Heart right ventricle (tissue), 16 donors: ENCODE data around the gene SLMAP. TPM values are rescaled to one million over a fixed set of nuclear protein-coding genes. Genes with fewer than 3 reads are reported as not detected.

ENCODE experiments used
- ATAC-seq, 8 donors: fragments of 200-7000 bp; cut with Tn5 transposase; one replicate each; pipeline ENCODE4 v1.9.1; 2020; ENCODE audit warnings: mild to moderate bottlenecking in 8 of 8, moderate library complexity in 8 of 8, moderate number of reproducible peaks in 1 of 8
- DNase-seq, 2 donors: peaks; one replicate each; pipeline ENCODE4 v3.0.0-alpha.2; 2020
- H3K27ac ChIP-seq, 10 donors: fragments of 200-600 bp; sonication (generic) in 2 of 10; one replicate each; pipeline versions ENCODE4 v1.5.0 to v1.8.0; 2020 to 2022; ENCODE audit warnings: mild to moderate bottlenecking in 3 of 10
- H3K27me3 ChIP-seq, 7 donors: fragments of 200-600 bp; one replicate each; pipeline ENCODE4 v1.8.0; 2021 to 2022; ENCODE audit warnings: mild to moderate bottlenecking in 2 of 7
- H3K36me3 ChIP-seq, 9 donors: fragments of 200-600 bp; sonication (generic) in 1 of 9; one replicate each; pipeline versions ENCODE4 v1.5.0 to v1.8.0; 2020 to 2022; ENCODE audit warnings: mild to moderate bottlenecking in 2 of 9
- H3K4me1 ChIP-seq, 9 donors: fragments of 200-600 bp; sonication (generic) in 1 of 9; one replicate each; pipeline versions ENCODE4 v1.5.0 to v1.8.0; 2020 to 2022; ENCODE audit warnings: mild to moderate bottlenecking in 4 of 9
- H3K4me3 ChIP-seq, 10 donors: fragments of 200-600 bp; sonication (generic) in 2 of 10; one replicate each; pipeline versions ENCODE4 v1.5.0 to v1.8.0; 2020 to 2022; ENCODE audit warnings: mild to moderate bottlenecking in 7 of 10, moderate library complexity in 2 of 10
- H3K9me3 ChIP-seq, 11 donors: fragments of 200-600 bp in 10 of 11; sonication (generic) in 2 of 11; one replicate each; pipeline versions ENCODE4 v1.5.0 to v1.8.0; 2013 to 2022; ENCODE audit warnings: mild to moderate bottlenecking in 2 of 11, control low read depth in 1 of 11, moderate library complexity in 1 of 11
- CTCF ChIP-seq, 9 donors: fragments of 200-600 bp; sonication (generic) in 2 of 9; IDR thresholded peaks; one replicate each; pipeline versions ENCODE4 v1.5.0 to v1.8.0; 2021 to 2022; ENCODE audit warnings: antibody characterized with exemption in 9 of 9, mild to moderate bottlenecking in 5 of 9, moderate library complexity in 1 of 9
- WGBS, 2 donors: extraction: QIAGEN DNeasy Blood & Tissue Kit; methylation state at CpG; one replicate each; pipeline ENCODE4 v1.1.7; 2013; ENCODE audit warnings: inconsistent platforms in 1 of 2; 5-methylcytosine and 5-hydroxymethylcytosine counted together
- intact Hi-C, 10 donors: fragments of 100-400 bp; cut with DNase I; formaldehyde crosslinking; loops; one replicate each; pipeline versions ENCODE4 v1.11.1 to v1.14.2; 2022
- polyA plus RNA-seq, 2 donors: library from polyadenylated mRNA; stranded (reverse); fragments of 200-250 nt; gene quantifications; one replicate each; pipeline ENCODE4 v1.2.3, GENCODE V29; 2013
- total RNA-seq, 10 donors: library from RNA; stranded (reverse); fragmentation: NEBNext Ultra II Directional in 3 of 10; extraction: Animal tissue kit (Norgen Biotek cat#: 25700) in 3 of 10; gene quantifications; one replicate each; pipeline versions ENCODE4 v1.2.1 to v1.2.4, GENCODE V29; 2021 to 2023
- donor health status: Arrhythmogenic right ventricular cardiomyopathy.
- donor health status: ischemic (EF 13 %, LVEDD 7.1; RV severe dilation, severe dysfunction).
- donor health status: healthy with polysubstance abuse.
- donor health status: DM: no; HTN: yes; CAD: no.
- donor health status: DM: no; HTN: no; CAD: no.
- donor health status: ischemic (EF 25% LVEDD 6.9; RV normal size, moderate dysfunction).
- donor health status: ischemic (EF 25% LVEDD 5.7; RV mildly dilated, moderate dysfunction).
- donor health status: healthy.
- donor health status: DM: yes; HTN: yes; CAD: no.
- donor health status: Ischemic cardiomyopathy.
- donor health status: ischemic (EF 35%, LVEDD 5.7; RV mildly dilated, moderate dysfunction).
- donor health status: nonischemic (EF 11% LVEDD 7.7; RV severe dilation, severe dysfunction).
- donor health status: DM: yes; HTN: yes; CAD: no.
- donor health status: PGD.
- donor health status: ischemic (EF 29% LVEDD 5.4; RV normal size, mild dysfunction).
- donor health status: nonischemic (EF 23%, LVEDD 6.1; RV moderate dilation, normal function).

Gene SLMAP
- total and polyA plus RNA-seq, 12 donors, result 65.8 to 724 (median 341) TPM

- no peaks in the 10 kb centered on the region for H3K9me3 ChIP-seq
- no peaks in the 10 kb centered on the region for H3K36me3 ChIP-seq
- no peak overlapping the region for H3K27ac ChIP-seq
- H3K4me3 ChIP-seq, result no peak overlapping the region
- no peak for TF ChIP-seq CTCF (IDR thresholded peaks at IDR 0.05)
- peaks cover 4 to 41% (median 16%) of the 10 kb centered on the region in 9 donors for H3K4me1 ChIP-seq
- intact Hi-C loops, result no loop called here
- DNase-seq (no peak), ATAC-seq (peak in 1 of 8 donors; percentile 37)
- WGBS, 2 donors, result 80 to 82% methylated on average over 3 of the region's 3 CpGs
- no peaks in the 10 kb centered on the region for H3K27me3 ChIP-seq
Observed at GRCh38 chr3:57788624-57789018, 32.5 kb downstream of the SLMAP start.

- no peak for TF ChIP-seq CTCF (IDR thresholded peaks at IDR 0.05)
- H3K27me3 ChIP-seq, result no peaks in the 10 kb centered on the region
- no peak for ATAC-seq
- H3K27ac ChIP-seq, result peak overlapping the region in 1 of 10 donors; percentile 37
- 90% methylated on average over 2 of the region's 2 CpGs for WGBS, 2 donors
- no peaks in the 10 kb centered on the region for H3K9me3 ChIP-seq
- H3K36me3 ChIP-seq, result no peaks in the 10 kb centered on the region
- no peak for DNase-seq
- intact Hi-C loops, result no loop called here
- peaks cover 7 to 47% (median 18%) of the 10 kb centered on the region in 9 donors for H3K4me1 ChIP-seq
- H3K4me3 ChIP-seq, result no peak overlapping the region
Observed at GRCh38 chr3:57791245-57791644, 35.1 kb downstream of the SLMAP start.

GRCh38 chr3:57792198-57792597 lies 36.1 kb downstream of the SLMAP start:
- Histone ChIP-seq H3K27me3 (no peaks in the 10 kb centered on the region), H3K9me3 (no peaks in the 10 kb centered on the region), H3K36me3 (no peaks in the 10 kb centered on the region), H3K4me3 (no peak overlapping the region), H3K4me1 (peaks cover 7 to 49% (median 23%) of the 10 kb centered on the region in 9 donors), H3K27ac (peak overlapping the region in 1 of 10 donors; percentile 37)
- intact Hi-C loops, result no loop called here
- no peak for ATAC-seq
- no peak for DNase-seq
- WGBS, 2 donors, result 88 to 98% methylated on average over 1 of the region's 1 CpG
- TF ChIP-seq CTCF (IDR thresholded peaks at IDR 0.05), result no peak

GRCh38 chr3:57793737-57794187 lies 37.7 kb downstream of the SLMAP start:
- H3K27me3 ChIP-seq, result no peaks in the 10 kb centered on the region
- DNase-seq (no peak), ATAC-seq (no peak)
- peaks cover 3 to 45% (median 26%) of the 10 kb centered on the region in 9 donors for H3K4me1 ChIP-seq
- H3K36me3 ChIP-seq, result no peaks in the 10 kb centered on the region
- H3K4me3 ChIP-seq, result no peak overlapping the region
- WGBS, 2 donors, result 91 to 92% methylated on average over 4 of the region's 4 CpGs
- TF ChIP-seq CTCF (IDR thresholded peaks at IDR 0.05), result no peak
- no peaks in the 10 kb centered on the region for H3K9me3 ChIP-seq
- H3K27ac ChIP-seq, result no peak overlapping the region
- intact Hi-C loops, result no loop called here
